Right lobe of liver (tissue), 6 donors: Measurements from ENCODE around the gene MUC7. TPM values are rescaled to one million over a fixed set of nuclear protein-coding genes. Genes with fewer than 3 reads are reported as not detected.
"Not testable (repeated sequence)": the region's sequence is repeated elsewhere in the genome, so short reads cannot be mapped to it uniquely, and the experiment has no call there.

Experiments
- ATAC-seq, 4 donors: fragments of 200-7000 bp; cut with Tn5 transposase; one replicate each; pipeline ENCODE4 v1.9.1; 2020; ENCODE audit warnings: mild to moderate bottlenecking in 4 of 4, moderate library complexity in 4 of 4
- DNase-seq, 3 donors: peaks; one replicate each; pipeline ENCODE4 v3.0.0-alpha.2; 2020
- H3K27ac ChIP-seq, 3 donors: fragments of 200-600 bp; one replicate each; pipeline ENCODE4 v1.8.0; 2022
- H3K27me3 ChIP-seq, 2 donors: fragments of 200-600 bp; one replicate each; pipeline ENCODE4 v1.8.0; 2022
- H3K36me3 ChIP-seq, 4 donors: fragments of 200-600 bp; sonication (generic) in 1 of 4; one replicate each; pipeline versions ENCODE4 v1.5.1 to v1.8.0; 2017 to 2022; ENCODE audit warnings: control low read depth in 1 of 4
- H3K4me1 ChIP-seq, 4 donors: fragments of 200-600 bp; sonication (generic) in 1 of 4; one replicate each; pipeline versions ENCODE4 v1.5.1 to v1.8.0; 2017 to 2022; ENCODE audit warnings: control low read depth in 1 of 4
- H3K4me3 ChIP-seq, 3 donors: fragments of 200-600 bp; one replicate each; pipeline ENCODE4 v1.8.0; 2022
- H3K9me3 ChIP-seq, 4 donors: fragments of 200-600 bp; sonication (generic) in 1 of 4; one replicate each; pipeline versions ENCODE4 v1.5.1 to v1.8.0; 2017 to 2022; ENCODE audit warnings: control low read depth in 1 of 4
- POLR2A ChIP-seq: fragments of 450-650 bp; IDR thresholded peaks from one replicate; pipeline ENCODE4 v1.6.1; 2017; ENCODE audit warnings: antibody characterized with exemption, mild to moderate bottlenecking
- WGBS: methylation state at CpG from one replicate; pipeline ENCODE4 v1.1.6; 2018; ENCODE audit warnings: low coverage, low lambda C conversion rate; ENCODE audit not compliant: insufficient coverage; ENCODE audit errors: missing lambda C conversion rate; 5-methylcytosine and 5-hydroxymethylcytosine counted together
- intact Hi-C, 2 donors: fragments of 100-400 bp; cut with DNase I; formaldehyde crosslinking; loops; one replicate each; pipeline versions ENCODE4 v1.11.2 to v1.14.1; 2022
- total RNA-seq, 6 experiments: library from RNA; depleted of rRNA in 2 of 6; stranded (reverse); fragments of >200 nt in 2 of 6; fragmentation: NEBNext Ultra II Directional in 3 of 6; extraction: Animal tissue kit (Norgen Biotek cat#: 25700) in 3 of 6; gene quantifications; one replicate each; pipeline versions ENCODE4 v1.1.0 to v1.2.4, GENCODE V29; 2016 to 2023
- TF ChIP-seq, protein P1 (sequence below), 4 donors: fragments of 200-600 bp in 3 of 4; fragments of 450-650 bp in 1 of 4; IDR thresholded peaks; one replicate each; pipeline versions ENCODE4 v1.5.1 to v1.8.0; 2016 to 2022; ENCODE audit warnings: antibody characterized with exemption in 4 of 4, mild to moderate bottlenecking in 2 of 4
- donor health status: DM: no; HTN: yes; CAD: no.
- donor health status: DM: no; HTN: no; CAD: no.
- donor health status: DM: no; HTN: no; CAD: no.
- donor health status: DM: no; HTN: yes; CAD: no.
- donor health status: DM: no; HTN: yes; CAD: no.

The MUC7 gene
- total RNA-seq, 6 experiments from 2014 or later, result not detected

DNA sequence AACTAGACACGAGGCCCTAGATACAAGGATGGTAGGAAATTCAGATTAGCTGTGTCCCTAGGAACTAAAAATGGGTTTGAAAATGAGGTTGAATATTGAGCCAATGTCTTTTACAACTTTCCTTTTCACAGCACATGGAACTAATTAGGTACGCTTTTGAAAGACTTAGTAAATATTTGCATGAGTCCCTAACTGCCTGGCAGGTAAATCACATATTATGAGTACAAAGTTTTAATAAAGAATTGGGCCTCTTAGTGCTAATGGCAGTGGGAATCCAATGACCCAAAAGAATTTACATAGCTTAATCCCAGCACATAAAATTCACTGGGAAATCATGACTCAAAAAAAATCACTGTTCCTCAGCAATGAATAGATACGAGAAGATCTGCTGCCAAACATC is 16.8 kb downstream of the MUC7 start:
- intact Hi-C loops, result no loop called here
- DNase-seq (no peak), ATAC-seq (no peak)
- WGBS, result 52% methylated on average over 3 of the region's 3 CpGs
- Histone ChIP-seq H3K27me3 (no peaks in the 10 kb centered on the region), H3K36me3 (no peaks in the 10 kb centered on the region), H3K9me3 (no peaks in the 10 kb centered on the region), H3K4me3 (no peak overlapping the region), H3K27ac (no peak overlapping the region), H3K4me1 (no peaks in the 10 kb centered on the region)
- TF ChIP-seq, protein P1, sequence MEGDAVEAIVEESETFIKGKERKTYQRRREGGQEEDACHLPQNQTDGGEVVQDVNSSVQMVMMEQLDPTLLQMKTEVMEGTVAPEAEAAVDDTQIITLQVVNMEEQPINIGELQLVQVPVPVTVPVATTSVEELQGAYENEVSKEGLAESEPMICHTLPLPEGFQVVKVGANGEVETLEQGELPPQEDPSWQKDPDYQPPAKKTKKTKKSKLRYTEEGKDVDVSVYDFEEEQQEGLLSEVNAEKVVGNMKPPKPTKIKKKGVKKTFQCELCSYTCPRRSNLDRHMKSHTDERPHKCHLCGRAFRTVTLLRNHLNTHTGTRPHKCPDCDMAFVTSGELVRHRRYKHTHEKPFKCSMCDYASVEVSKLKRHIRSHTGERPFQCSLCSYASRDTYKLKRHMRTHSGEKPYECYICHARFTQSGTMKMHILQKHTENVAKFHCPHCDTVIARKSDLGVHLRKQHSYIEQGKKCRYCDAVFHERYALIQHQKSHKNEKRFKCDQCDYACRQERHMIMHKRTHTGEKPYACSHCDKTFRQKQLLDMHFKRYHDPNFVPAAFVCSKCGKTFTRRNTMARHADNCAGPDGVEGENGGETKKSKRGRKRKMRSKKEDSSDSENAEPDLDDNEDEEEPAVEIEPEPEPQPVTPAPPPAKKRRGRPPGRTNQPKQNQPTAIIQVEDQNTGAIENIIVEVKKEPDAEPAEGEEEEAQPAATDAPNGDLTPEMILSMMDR (IDR thresholded peaks at IDR 0.05), result no peak
- no peak for TF ChIP-seq POLR2A

DNA sequence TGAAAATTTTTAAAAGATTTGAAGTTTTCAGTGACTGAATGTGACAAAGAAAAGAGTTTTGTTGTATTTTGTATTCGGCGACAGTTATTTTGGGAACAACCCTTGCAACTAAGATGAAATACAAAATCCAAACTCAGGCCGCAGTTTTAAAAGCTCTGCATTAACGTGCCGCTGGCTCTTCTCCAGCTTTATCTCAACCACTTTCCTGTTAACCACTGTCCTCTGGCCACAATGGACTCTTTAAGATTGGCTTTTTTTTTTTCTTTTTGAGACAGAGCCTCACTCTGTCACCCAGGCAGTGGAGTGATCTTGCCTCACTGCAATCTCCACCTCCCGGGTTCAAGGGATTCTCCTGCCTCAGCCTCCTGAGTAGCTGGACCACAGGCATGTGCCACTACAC is 24.2 kb downstream of the MUC7 start:
- intact Hi-C loops, result no loop called here

DNA sequence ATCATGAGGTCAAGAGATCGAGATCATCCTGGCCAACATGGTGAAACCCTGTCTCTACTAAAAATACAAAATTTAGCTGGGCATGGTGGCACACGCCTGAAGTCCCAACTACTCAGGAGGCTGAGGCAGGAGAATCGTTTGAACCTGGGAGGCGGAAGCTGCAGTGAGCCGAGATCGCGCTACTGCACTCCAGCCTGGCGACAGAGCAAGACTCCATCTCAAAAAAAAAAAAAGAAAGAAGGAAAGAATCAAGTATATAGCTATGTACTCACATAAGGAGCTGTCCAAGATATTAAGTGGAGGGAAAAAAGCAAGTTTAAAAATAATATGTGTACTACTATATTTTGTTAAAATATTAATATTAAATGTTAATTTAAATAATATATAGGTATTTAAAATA is 29.8 kb downstream of the MUC7 start:
- H3K36me3 ChIP-seq, intact Hi-C loops: not testable (repeated sequence)
- WGBS, result 84% methylated on average over 7 of the region's 8 CpGs

More for the DNA sequence above, 24.2 kb downstream of the MUC7 start:
- Histone ChIP-seq H3K9me3 (no peaks in the 10 kb centered on the region), H3K27me3 (no peaks in the 10 kb centered on the region), H3K36me3 (no peaks in the 10 kb centered on the region), H3K4me1 (no peaks in the 10 kb centered on the region), H3K4me3 (no peak overlapping the region), H3K27ac (no peak overlapping the region)
- WGBS, result 46% methylated on average over 6 of the region's 6 CpGs
- TF ChIP-seq POLR2A, result no peak
- TF ChIP-seq, protein P1 (IDR thresholded peaks at IDR 0.05), result no peak
- no peak for ATAC-seq
- DNase-seq, result no peak

DNA sequence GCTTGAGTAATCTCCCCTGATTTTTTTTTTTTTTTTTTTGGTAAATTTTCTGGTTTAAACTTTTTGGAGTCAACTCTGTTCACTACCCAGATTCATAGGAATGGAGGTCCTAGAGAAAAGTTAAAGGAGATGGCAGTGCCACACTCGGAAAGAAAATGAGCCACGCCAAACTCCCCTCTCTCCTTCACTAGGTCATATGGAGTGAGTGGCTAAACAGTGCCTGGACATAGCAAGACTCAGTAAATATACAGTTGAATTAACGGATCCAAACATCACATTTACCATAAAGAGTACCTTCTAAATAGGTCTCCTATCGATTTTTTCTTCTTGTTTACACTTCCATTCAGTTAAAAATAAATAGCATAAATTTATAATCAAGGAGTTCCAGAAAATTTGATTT is 32.7 kb downstream of the MUC7 start:
- Histone ChIP-seq H3K36me3 (no peaks in the 10 kb centered on the region), H3K9me3 (no peaks in the 10 kb centered on the region), H3K27ac (no peak overlapping the region), H3K4me3 (no peak overlapping the region), H3K4me1 (no peaks in the 10 kb centered on the region), H3K27me3 (no peaks in the 10 kb centered on the region)
- WGBS, result 33% methylated on average over 4 of the region's 4 CpGs
- DNase-seq (no peak), ATAC-seq (no peak)
- TF ChIP-seq, protein P1 (IDR thresholded peaks at IDR 0.05), result no peak
- no peak for TF ChIP-seq POLR2A
- intact Hi-C loops, result no loop called here

More for the DNA sequence above, 29.8 kb downstream of the MUC7 start:
- not testable (repeated sequence) for H3K9me3 ChIP-seq, H3K27me3 ChIP-seq, DNase-seq, ATAC-seq, H3K4me3 ChIP-seq, H3K27ac ChIP-seq, H3K4me1 ChIP-seq

DNA sequence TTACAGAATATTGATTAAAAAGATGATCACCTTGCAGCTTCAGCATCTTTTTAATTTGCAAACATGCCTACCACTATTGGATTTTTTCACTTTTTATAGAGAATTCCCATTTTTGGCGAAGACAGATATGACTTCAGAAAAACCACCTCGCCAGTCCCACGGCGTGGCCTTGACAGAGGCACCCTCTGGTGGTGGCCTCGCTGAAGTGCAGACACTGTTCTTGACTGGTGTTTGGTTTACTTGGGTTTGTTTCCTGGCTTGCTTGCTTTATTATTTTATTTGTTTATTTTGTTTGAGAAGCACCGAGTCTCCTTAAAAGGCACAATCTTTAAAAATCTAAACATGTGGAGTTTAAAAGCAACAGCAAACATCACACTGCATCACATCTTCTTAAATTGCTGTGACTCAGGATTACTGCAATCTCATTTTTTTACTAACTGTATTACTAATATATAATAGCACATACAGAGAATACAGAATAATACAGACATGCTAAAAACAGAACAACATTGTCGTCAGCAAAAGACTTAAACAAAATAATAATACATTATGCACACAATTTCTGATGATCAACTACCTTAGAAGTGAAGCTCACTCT is 33.3 kb downstream of the MUC7 start:
- Histone ChIP-seq H3K27me3 (no peaks in the 10 kb centered on the region), H3K9me3 (no peaks in the 10 kb centered on the region), H3K36me3 (no peaks in the 10 kb centered on the region), H3K27ac (no peak overlapping the region), H3K4me3 (no peak overlapping the region), H3K4me1 (no peaks in the 10 kb centered on the region)
- intact Hi-C loops, result no loop called here
- ATAC-seq (peak; percentile 90 to 93 (median 93)), DNase-seq (peak; percentile 52 to 73 (median 62))
- under 1% methylated on average over 7 of the region's 7 CpGs for WGBS
- no peak for TF ChIP-seq POLR2A
- TF ChIP-seq, protein P1 (IDR thresholded peaks at IDR 0.05), result peak; percentile 75 to 96 (median 90)
